Raji (cell line): Measurements from ENCODE around the gene TFCP2L1.

ENCODE experiments used
- POLR2A ChIP-seq: IDR thresholded peaks from 2 replicates; pipeline ENCODE4 v1.6.1; 2011; ENCODE audit warnings: low read depth, low read length, control low read depth; ENCODE audit not compliant: insufficient read depth

TFCP2L1 gene

DNA sequence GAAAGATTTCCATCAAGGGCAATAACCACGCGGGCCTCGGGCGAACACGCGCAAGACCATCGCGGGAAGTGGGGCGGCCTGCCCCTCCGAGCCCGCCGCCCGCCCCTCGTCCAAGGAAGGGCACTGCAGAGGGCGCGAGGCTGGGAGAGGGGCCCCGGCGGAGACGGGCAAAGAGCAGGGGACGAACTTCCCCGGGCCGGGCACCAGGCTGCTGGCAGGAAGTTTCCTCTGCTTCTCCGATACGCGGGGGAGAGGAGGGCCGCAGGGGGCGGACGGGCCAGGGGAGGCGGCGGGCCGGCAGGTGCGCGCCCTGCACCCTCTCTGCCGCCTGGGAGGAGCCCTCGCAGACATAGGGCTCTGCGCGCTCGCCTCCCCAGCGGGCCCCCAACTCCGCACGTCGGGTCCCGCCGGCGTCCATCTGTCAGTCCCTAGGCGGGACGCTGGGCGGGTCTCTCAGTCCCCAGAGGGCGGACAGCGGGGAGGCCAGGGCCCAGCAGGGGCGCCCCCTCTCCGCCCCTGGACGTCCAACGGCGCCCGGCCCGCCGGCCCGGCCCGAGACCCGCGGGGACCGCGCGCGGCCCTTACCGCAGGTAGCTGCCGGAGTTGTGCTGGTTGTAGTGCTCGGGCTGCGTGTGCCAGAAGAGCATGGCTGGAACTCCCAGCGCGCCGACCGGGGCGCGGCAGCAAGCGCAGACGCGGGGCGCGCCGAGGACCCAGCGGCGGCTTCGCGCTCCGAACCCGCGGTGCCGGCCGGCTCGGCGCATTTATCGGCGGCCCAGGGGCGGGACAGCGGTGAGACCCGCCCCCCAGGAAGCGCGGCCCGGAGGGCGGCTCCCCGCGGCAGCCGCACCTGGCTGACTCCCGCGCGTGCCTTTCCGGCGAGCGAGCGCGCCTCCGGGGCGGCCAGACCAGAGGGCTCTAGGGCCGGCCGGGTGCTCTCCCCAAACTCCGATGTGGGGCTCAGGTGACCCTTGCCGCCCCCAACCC, at the start of gene TFCP2L1:
TSS of gene TFCP2L1 (minus strand) at position 740 of the 987 bp plus-strand sequence. CDS start at position 647, 93 bp downstream.
- no peak for TF ChIP-seq POLR2A

GRCh38 chr2:121333834-121334558, 49.0 kb upstream of the TFCP2L1 start:
- TF ChIP-seq POLR2A, result no peak

DNA sequence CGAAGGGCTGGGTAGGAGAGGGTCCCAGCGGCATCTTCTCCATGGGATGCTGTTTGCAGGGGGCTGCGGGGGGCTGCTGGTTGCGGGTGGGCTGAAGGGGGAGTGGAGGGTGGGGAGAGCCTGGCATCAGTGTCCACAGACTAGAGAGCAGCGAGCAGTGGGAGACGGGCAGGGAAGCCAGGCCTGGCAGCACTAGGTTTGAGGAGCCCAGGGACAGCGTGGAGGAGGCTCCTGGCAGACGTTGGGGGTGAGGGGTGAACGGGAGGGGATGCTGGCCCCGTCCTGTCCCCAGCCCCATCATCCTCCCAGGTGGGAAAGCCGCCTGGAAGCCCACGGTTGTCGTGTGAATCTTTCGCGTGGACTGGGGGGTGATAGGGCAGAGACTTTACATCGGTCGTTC, 48.2 kb upstream of the TFCP2L1 start:
- TF ChIP-seq POLR2A, result no peak

- TF ChIP-seq POLR2A, result no peak
These were observed 45.9 kb upstream of the TFCP2L1 start for GRCh38 chr2:121330921-121331320.

GRCh38 chr2:121329786-121330185, 44.8 kb upstream of the TFCP2L1 start:
- no peak for TF ChIP-seq POLR2A

- TF ChIP-seq POLR2A, result no peak
These were observed 41.6 kb upstream of the TFCP2L1 start for GRCh38 chr2:121326628-121327027.

DNA sequence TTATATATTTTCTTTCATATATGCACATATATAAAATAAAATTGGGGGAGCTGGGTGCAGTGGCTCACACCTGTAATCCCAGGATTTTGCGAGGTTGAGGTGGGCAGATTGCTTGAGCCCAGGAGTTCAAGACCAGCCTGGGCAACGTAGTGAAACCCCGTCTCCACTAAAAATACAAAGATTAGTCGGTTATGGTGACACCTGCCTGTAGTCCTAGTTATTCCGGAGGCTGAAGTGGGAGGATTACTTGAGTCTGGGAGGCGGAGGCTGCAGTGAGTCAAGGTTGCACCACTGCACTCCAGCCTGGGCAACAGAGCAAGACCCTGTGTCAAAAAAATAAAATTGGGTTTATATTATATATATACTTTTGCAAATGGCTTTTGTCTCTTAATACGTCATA, 39.6 kb upstream of the TFCP2L1 start:
- no peak for TF ChIP-seq POLR2A

- no peak for TF ChIP-seq POLR2A
These were observed 36.5 kb upstream of the TFCP2L1 start for GRCh38 chr2:121321476-121321875.

GRCh38 chr2:121319941-121320340, 34.9 kb upstream of the TFCP2L1 start:
- no peak for TF ChIP-seq POLR2A

DNA sequence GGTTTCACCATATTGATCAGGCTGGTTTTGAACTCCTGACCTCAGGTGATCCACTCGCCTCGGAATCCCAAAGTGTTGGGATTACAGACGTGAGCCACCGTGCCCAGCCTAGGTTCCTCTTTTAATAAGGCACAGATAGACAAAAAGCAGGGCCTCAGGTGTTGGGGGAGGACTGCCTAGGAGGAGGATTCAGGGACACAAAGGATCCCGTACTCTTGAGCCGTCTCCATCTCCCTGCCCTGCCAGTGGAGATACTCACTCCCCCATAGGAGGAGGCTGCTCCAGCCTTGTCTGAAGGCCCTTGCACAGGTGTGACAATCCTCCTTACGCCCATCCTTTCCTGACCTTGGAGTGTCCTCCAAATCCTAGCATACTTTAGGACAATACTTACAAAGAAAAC, 32.0 kb upstream of the TFCP2L1 start:
- TF ChIP-seq POLR2A, result no peak

DNA sequence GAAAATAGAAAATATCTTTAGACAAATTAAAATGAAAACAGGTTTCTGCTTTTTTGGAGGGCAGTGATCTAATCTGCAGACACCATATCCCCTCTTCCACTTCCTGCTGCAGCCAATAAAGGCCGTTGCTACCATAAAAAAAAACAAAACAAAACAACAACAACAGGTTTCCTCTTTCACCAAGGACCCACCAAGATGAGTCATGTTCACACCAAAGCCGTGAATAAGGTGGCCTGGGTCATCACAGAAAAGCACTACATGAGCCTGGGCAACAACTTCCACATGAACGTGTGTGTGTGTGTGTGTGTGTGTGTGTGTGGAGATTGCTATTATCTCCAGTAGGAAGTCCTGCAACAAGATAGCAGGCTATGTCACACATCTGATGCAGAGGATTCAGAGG, 24.8 kb upstream of the TFCP2L1 start:
- no peak for TF ChIP-seq POLR2A

DNA sequence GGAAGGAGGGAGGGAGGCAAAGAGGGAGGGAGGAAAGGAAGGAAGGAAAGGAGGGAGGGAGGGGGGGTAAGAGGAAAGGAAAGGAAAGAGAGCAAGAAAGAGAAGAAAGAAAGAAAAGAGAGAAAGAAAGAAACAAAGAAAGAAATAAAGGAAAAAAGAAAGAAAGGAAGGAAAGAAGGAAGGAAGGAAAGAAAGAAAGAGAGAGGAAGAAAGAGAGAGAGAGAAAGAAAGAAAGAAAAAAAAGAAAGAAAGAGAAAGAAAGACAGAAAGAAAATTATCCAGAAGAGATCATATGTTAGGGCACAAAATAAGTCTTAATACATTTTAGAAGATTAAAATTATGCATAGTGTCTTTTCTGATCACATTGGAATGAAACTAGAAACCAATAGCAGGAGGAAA, 24.3 kb upstream of the TFCP2L1 start:
- no peak for TF ChIP-seq POLR2A

DNA sequence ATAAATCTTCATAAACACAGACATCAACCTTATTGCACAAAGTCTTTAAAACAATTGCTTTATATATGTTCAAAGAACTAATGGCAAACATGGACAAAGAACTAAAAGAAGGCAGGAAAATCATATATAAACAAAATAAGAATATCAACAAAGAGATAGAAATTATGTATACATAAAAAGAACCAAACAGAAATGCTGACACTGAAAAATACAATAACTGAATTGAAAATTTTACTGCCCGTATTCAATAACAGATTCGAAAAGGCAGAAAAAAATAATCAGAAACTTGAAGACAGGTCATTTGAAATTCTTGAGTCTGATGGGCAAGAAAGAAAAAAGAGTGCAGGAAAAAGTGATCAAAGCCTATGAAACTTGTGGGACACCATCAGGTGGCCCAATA, 22.0 kb upstream of the TFCP2L1 start:
- TF ChIP-seq POLR2A, result no peak

- no peak for TF ChIP-seq POLR2A
These were observed 19.9 kb upstream of the TFCP2L1 start for GRCh38 chr2:121304941-121305340.

DNA sequence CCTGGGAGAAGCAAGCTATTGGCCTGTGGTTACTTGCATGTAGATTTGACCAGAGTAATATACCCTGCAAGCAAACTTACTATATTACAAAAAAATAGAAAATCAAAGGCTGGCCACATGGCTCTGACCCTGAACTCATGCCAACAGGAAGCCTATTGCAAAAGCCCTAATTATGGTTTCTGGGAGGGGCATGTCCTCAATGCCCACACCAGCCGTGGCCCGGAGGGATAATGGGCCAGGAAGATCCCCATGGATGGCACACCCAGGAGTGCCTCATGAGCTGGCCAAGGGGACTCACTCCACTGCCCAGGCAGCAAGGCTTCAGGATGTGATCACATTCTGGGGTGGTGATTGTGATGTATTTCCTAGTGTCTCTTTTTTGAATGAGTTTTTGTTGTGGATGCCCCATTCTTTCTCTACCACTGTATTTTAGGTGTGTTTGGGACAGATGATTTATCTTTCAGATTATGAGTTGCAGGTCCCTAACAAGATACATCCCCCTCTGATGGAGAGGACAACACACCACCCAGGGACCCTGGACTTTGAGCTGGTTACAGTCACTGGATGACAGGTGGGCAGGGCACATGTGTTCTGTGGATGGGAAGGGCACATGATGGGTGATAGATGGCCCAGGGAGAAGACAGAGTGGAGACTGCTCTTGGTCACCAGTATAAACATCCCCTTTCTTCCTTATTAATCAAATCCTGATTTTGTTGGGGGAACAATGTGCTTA, 18.7 kb upstream of the TFCP2L1 start:
- no peak for TF ChIP-seq POLR2A
